ENCODE measurements around the gene RTKN. TPM values are rescaled to one million over a fixed set of nuclear protein-coding genes. Genes with fewer than 3 reads are reported as not detected.

RTKN gene
- total and polyA plus RNA-seq, 9 of the 15 experiments (the other 6 are each of a cell fraction or from before 2014, with no cell fraction given), result 0.14 to 6.9 (median 3.6) TPM

- TF ChIP-seq, protein P1, sequence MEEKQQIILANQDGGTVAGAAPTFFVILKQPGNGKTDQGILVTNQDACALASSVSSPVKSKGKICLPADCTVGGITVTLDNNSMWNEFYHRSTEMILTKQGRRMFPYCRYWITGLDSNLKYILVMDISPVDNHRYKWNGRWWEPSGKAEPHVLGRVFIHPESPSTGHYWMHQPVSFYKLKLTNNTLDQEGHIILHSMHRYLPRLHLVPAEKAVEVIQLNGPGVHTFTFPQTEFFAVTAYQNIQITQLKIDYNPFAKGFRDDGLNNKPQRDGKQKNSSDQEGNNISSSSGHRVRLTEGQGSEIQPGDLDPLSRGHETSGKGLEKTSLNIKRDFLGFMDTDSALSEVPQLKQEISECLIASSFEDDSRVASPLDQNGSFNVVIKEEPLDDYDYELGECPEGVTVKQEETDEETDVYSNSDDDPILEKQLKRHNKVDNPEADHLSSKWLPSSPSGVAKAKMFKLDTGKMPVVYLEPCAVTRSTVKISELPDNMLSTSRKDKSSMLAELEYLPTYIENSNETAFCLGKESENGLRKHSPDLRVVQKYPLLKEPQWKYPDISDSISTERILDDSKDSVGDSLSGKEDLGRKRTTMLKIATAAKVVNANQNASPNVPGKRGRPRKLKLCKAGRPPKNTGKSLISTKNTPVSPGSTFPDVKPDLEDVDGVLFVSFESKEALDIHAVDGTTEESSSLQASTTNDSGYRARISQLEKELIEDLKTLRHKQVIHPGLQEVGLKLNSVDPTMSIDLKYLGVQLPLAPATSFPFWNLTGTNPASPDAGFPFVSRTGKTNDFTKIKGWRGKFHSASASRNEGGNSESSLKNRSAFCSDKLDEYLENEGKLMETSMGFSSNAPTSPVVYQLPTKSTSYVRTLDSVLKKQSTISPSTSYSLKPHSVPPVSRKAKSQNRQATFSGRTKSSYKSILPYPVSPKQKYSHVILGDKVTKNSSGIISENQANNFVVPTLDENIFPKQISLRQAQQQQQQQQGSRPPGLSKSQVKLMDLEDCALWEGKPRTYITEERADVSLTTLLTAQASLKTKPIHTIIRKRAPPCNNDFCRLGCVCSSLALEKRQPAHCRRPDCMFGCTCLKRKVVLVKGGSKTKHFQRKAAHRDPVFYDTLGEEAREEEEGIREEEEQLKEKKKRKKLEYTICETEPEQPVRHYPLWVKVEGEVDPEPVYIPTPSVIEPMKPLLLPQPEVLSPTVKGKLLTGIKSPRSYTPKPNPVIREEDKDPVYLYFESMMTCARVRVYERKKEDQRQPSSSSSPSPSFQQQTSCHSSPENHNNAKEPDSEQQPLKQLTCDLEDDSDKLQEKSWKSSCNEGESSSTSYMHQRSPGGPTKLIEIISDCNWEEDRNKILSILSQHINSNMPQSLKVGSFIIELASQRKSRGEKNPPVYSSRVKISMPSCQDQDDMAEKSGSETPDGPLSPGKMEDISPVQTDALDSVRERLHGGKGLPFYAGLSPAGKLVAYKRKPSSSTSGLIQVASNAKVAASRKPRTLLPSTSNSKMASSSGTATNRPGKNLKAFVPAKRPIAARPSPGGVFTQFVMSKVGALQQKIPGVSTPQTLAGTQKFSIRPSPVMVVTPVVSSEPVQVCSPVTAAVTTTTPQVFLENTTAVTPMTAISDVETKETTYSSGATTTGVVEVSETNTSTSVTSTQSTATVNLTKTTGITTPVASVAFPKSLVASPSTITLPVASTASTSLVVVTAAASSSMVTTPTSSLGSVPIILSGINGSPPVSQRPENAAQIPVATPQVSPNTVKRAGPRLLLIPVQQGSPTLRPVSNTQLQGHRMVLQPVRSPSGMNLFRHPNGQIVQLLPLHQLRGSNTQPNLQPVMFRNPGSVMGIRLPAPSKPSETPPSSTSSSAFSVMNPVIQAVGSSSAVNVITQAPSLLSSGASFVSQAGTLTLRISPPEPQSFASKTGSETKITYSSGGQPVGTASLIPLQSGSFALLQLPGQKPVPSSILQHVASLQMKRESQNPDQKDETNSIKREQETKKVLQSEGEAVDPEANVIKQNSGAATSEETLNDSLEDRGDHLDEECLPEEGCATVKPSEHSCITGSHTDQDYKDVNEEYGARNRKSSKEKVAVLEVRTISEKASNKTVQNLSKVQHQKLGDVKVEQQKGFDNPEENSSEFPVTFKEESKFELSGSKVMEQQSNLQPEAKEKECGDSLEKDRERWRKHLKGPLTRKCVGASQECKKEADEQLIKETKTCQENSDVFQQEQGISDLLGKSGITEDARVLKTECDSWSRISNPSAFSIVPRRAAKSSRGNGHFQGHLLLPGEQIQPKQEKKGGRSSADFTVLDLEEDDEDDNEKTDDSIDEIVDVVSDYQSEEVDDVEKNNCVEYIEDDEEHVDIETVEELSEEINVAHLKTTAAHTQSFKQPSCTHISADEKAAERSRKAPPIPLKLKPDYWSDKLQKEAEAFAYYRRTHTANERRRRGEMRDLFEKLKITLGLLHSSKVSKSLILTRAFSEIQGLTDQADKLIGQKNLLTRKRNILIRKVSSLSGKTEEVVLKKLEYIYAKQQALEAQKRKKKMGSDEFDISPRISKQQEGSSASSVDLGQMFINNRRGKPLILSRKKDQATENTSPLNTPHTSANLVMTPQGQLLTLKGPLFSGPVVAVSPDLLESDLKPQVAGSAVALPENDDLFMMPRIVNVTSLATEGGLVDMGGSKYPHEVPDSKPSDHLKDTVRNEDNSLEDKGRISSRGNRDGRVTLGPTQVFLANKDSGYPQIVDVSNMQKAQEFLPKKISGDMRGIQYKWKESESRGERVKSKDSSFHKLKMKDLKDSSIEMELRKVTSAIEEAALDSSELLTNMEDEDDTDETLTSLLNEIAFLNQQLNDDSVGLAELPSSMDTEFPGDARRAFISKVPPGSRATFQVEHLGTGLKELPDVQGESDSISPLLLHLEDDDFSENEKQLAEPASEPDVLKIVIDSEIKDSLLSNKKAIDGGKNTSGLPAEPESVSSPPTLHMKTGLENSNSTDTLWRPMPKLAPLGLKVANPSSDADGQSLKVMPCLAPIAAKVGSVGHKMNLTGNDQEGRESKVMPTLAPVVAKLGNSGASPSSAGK (IDR thresholded peaks at IDR 0.05), result no peak
- TF ChIP-seq ARHGAP35 (IDR thresholded peaks at IDR 0.05; ENCODE audit: partially characterized antibody), result no peak
- no peak for TF ChIP-seq ZBTB1 (CRISPR knock-in tag; IDR thresholded peaks at IDR 0.05; ENCODE audit: borderline replicate concordance, low read depth)
- no peak for TF ChIP-seq BDP1 (IDR thresholded peaks at IDR 0.05; ENCODE audit: insufficient read depth, insufficient read length)
- TF ChIP-seq PPARD (CRISPR knock-in tag; IDR thresholded peaks at IDR 0.05), result no peak
- TF ChIP-seq ZNF780A (CRISPR knock-in tag; IDR thresholded peaks at IDR 0.05), result no peak
- TF ChIP-seq HDAC3 (IDR thresholded peaks at IDR 0.05; ENCODE audit: borderline replicate concordance, partially characterized antibody), result no peak
- TF ChIP-seq NR0B1 (IDR thresholded peaks at IDR 0.05; ENCODE audit: partially characterized antibody), result no peak
- TF ChIP-seq ARID3B (CRISPR knock-in tag; IDR thresholded peaks at IDR 0.05; ENCODE audit: borderline replicate concordance), result no peak
These were observed 18.3 kb downstream of the RTKN start (continued) for GRCh38 chr2:74423231-74424095.

All from K562 (cell line).